Choroid plexus epithelial cell (primary cell): ENCODE results near the gene DCLRE1C.
"Not testable (repeated sequence)": the region's sequence is repeated elsewhere in the genome, so short reads cannot be mapped to it uniquely, and the experiment has no call there.

ENCODE experiments used
- DNase-seq: peaks from one replicate; pipeline ENCODE4 v3.0.0-alpha.2; 2010; ENCODE audit warnings: low read depth
- H3K4me3 ChIP-seq: 2 replicates; pipeline ENCODE4 v1.5.1; 2011; ENCODE audit warnings: low read depth, mild to moderate bottlenecking, control low read depth, low read length, moderate library complexity
- CTCF ChIP-seq: conservative IDR thresholded peaks from 2 replicates; pipeline ENCODE4 v1.5.1; 2011; ENCODE audit warnings: low read depth, mild to moderate bottlenecking, control low read depth, inconsistent platforms, low read length, moderate library complexity

DCLRE1C gene

GRCh38 chr10:14878266-14879123 lies 75.4 kb downstream of the DCLRE1C start, which contains the start of gene SUV39H2:
Gene SUV39H2 (plus strand): TSS chr10:14878866. CDS start chr10:14878889, 23 bp downstream.
- peak within 1 kb of the TSS; percentile 92 for H3K4me3 ChIP-seq
- peak; percentile 97 for DNase-seq

DNA sequence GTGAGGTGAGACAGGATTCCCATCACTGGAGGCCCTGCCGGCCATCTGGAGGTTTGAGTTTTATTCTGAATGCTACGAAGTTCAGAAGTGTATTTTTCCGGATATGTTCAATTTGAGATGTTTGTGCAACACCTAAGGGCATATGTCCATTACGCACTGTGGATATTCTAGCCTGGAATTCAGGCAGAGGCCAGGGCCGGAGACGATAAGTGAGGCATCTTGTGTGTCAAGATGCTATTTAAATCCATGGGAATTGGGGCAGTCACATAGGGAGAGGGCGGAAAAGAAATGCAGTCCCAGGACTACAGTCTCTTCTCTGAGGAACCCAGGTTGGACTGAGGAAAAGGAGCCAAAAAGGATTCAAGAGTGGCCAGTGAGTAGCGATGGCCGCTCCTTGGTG lies 77.1 kb downstream of the DCLRE1C start:
- TF ChIP-seq CTCF: no peak
- H3K4me3 ChIP-seq: no peak overlapping the region
- DNase-seq: no peak

More at GRCh38 chr10:14878266-14879123, 75.4 kb downstream of the DCLRE1C start, which contains the start of gene SUV39H2:
- peak; percentile 7 for TF ChIP-seq CTCF

DNA sequence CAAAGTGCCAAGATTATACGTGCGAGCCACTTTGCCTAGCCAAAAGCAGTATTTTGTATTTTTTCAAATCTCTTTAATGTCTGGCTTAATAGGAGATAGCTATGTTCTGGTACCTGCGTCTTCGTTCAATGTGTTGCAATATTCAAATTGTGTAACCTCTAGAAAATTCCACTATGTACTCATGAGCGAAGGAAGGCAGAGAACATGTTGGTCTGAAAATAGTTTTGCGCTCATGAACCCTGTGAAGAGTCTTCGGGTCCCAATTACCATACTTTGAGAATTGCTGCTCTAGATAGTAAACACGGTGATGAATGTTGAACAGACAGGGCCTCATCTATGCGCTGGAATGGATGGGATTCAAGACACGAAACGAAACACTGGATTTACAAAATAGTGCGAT lies 78.0 kb downstream of the DCLRE1C start:
- peak; percentile 19 for DNase-seq
- H3K4me3 ChIP-seq: no peak overlapping the region
- TF ChIP-seq CTCF: no peak

DNA sequence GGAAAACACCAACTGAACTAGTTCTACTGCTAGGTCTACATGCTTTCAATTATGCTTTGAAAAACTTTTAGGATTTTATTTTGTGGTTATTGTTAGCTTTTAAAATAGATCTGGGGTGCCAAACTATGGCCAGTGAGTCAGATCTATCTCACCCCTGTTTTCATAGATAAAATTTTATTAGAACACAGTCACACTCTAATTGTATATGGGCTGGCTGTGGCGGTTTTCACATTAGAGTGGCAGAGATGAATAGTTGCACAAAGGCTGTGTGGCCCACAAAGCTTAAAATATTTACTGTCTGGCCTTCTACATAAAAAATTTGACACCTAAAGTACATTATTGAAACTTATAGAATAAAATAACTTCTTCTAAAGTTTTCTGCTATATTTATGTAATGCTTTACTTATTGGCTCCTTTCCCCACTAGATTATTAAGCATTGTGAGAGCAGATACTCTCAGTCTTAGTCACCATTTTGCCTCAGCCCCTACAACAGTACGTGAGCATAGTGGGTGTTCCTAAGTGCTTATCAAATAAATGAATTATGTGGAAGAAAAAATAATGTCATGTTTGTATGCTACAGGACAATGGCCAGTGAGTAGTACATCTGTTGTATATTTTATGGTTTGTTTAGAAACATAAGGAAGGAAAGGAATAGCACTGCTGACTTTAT lies 80.7 kb downstream of the DCLRE1C start:
- DNase-seq: peak; percentile 64
- no peak overlapping the region for H3K4me3 ChIP-seq
- TF ChIP-seq CTCF: no peak

DNA sequence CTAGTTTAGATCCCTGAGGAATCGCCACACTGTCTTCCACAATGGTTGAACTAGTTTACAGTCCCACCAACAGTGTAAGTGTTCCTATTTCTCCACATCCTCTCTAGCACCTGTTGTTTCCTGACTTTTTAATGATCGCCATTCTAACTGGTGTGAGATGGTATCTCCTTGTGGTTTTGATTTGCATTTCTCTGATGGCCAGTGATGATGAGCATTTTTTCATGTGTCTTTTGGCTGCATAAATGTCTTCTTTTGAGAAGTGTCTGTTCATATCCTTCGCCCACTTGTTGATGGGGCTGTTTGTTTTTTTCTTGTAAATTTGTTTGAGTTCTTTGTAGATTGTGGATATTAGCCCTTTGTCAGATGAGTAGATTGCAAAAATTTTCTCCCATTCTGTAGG lies 89.0 kb downstream of the DCLRE1C start:
- not testable (repeated sequence) for DNase-seq

GRCh38 chr10:14864466-14864865 lies 89.4 kb downstream of the DCLRE1C start:
- not testable (repeated sequence) for H3K4me3 ChIP-seq, DNase-seq

More for the DNA sequence above, 89.0 kb downstream of the DCLRE1C start:
- H3K4me3 ChIP-seq: not testable (repeated sequence)

DNA sequence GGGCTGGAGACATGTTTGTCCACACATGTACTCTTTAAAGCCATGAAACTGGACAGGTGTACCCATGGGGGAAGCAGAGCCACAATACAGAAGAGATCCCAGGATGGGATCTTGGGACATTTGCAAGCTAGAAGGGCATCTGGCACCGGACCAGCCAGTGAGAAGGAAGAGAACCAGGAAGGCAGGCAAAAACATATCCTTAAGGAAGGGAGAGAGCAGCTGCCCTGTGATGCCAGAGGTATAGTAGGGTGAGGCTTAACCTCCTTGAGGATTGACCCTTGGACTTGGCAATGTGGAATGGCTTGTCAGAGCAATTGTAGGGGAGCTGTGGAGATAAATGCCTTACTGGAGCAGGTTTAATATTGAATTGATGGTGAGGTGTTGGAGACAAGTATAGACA lies 93.1 kb downstream of the DCLRE1C start:
- no peak overlapping the region for H3K4me3 ChIP-seq
- TF ChIP-seq CTCF: no peak
- no peak for DNase-seq

GRCh38 chr10:14859775-14860174 lies 94.1 kb downstream of the DCLRE1C start:
- TF ChIP-seq CTCF: no peak
- DNase-seq: no peak
- no peak overlapping the region for H3K4me3 ChIP-seq
